ENCODE results near the gene TMED4. TPM values are rescaled to one million over a fixed set of nuclear protein-coding genes. Genes with fewer than 3 reads are reported as not detected.
"Not testable (repeated sequence)": the region's sequence is repeated elsewhere in the genome, so short reads cannot be mapped to it uniquely, and the experiment has no call there.

The TMED4 gene
- total RNA-seq, 1 experiment from 2014 or later = 49.7 TPM

- H3K4me1 Mint-ChIP-seq (ENCODE audit: insufficient read depth, unreplicated experiment) = peaks cover 4% of the 10 kb centered on the region
- DNase-seq (ENCODE audit: unreplicated experiment) = no peak
- no TSS peak for BruUV-seq (replicated peaks)
- no peak for TF ChIP-seq CTCF (IDR thresholded peaks at IDR 0.05; ENCODE audit: unreplicated experiment)
- no peaks in the 10 kb centered on the region for H3K9me3 Mint-ChIP-seq (ENCODE audit: unreplicated experiment)
- ChIA-PET POLR2A (interaction anchor here (1.3 kb wide), 1 partner anchor 147 kb away, joined by 3 read pairs; no protein-coding TSS in a partner anchor), CTCF (interaction anchor here (0.6 kb wide), 1 partner anchor 256 kb away, joined by 4 read pairs; no protein-coding TSS in a partner anchor)
- H3K27me3 Mint-ChIP-seq (ENCODE audit: insufficient read depth, unreplicated experiment) = no peaks in the 10 kb centered on the region
- no peak overlapping the region for H3K27ac Mint-ChIP-seq (ENCODE audit: low read depth, unreplicated experiment)
- no peak overlapping the region for H3K4me3 Mint-ChIP-seq (ENCODE audit: unreplicated experiment)
- H3K36me3 Mint-ChIP-seq (ENCODE audit: insufficient read depth, unreplicated experiment) = peaks cover 7% of the 10 kb centered on the region
- intact Hi-C loops (cut with micrococcal nuclease) = no loop called here
Measured at GRCh38 chr7:44603193-44603592, 21.2 kb upstream of the TMED4 start.

GRCh38 chr7:44602576-44602910 is 20.5 kb upstream of the TMED4 start:
- Mint-ChIP-seq H3K27me3 (ENCODE audit: insufficient read depth, unreplicated experiment) (no peaks in the 10 kb centered on the region), H3K27ac (ENCODE audit: low read depth, unreplicated experiment) (no peak overlapping the region), H3K36me3 (ENCODE audit: insufficient read depth, unreplicated experiment) (peaks cover 7% of the 10 kb centered on the region), H3K9me3 (ENCODE audit: unreplicated experiment) (no peaks in the 10 kb centered on the region), H3K4me1 (ENCODE audit: insufficient read depth, unreplicated experiment) (peaks cover 4% of the 10 kb centered on the region), H3K4me3 (ENCODE audit: unreplicated experiment) (no peak overlapping the region)
- no peak for DNase-seq (ENCODE audit: unreplicated experiment)
- TF ChIP-seq CTCF (IDR thresholded peaks at IDR 0.05; ENCODE audit: unreplicated experiment) = no peak
- intact Hi-C loops (cut with micrococcal nuclease) = no loop called here
- CTCF ChIA-PET = no interaction called here
- POLR2A ChIA-PET = interaction anchor here (0.6 kb wide), 1 partner anchor 144 kb away, joined by 5 read pairs; no protein-coding TSS in a partner anchor
- no TSS peak for BruUV-seq (replicated peaks)

GRCh38 chr7:44599222-44599621 is 17.2 kb upstream of the TMED4 start:
- no peaks in the 10 kb centered on the region for H3K27me3 Mint-ChIP-seq (ENCODE audit: insufficient read depth, unreplicated experiment)
- H3K9me3 Mint-ChIP-seq (ENCODE audit: unreplicated experiment) = no peaks in the 10 kb centered on the region
- H3K36me3 Mint-ChIP-seq (ENCODE audit: insufficient read depth, unreplicated experiment) = no peaks in the 10 kb centered on the region
- POLR2A ChIA-PET = interaction anchor here (0.5 to 1.9 kb wide), 3 partner anchors 17 to 447 kb away, joined by 3 to 7 read pairs (median 3); partner anchors contain the start of gene TMED4
- BruUV-seq (replicated peaks) = no TSS peak
- CTCF ChIA-PET = interaction anchor here (0.9 kb wide), 1 partner anchor 248 kb away, joined by 3 read pairs; no protein-coding TSS in a partner anchor
- H3K4me1 Mint-ChIP-seq (ENCODE audit: insufficient read depth, unreplicated experiment) = no peaks in the 10 kb centered on the region
- no peak overlapping the region for H3K27ac Mint-ChIP-seq (ENCODE audit: low read depth, unreplicated experiment)
- no peak overlapping the region for H3K4me3 Mint-ChIP-seq (ENCODE audit: unreplicated experiment)
- no peak for TF ChIP-seq CTCF (IDR thresholded peaks at IDR 0.05; ENCODE audit: unreplicated experiment)
- DNase-seq (ENCODE audit: unreplicated experiment) = no peak
- intact Hi-C loops (cut with micrococcal nuclease) = no loop called here

GRCh38 chr7:44597181-44597580 is 15.2 kb upstream of the TMED4 start:
- BruUV-seq (replicated peaks); H3K27me3 Mint-ChIP-seq (ENCODE audit: insufficient read depth, unreplicated experiment); H3K27ac Mint-ChIP-seq (ENCODE audit: low read depth, unreplicated experiment); POLR2A ChIA-PET; intact Hi-C loops (cut with micrococcal nuclease); H3K4me1 Mint-ChIP-seq (ENCODE audit: insufficient read depth, unreplicated experiment); H3K9me3 Mint-ChIP-seq (ENCODE audit: unreplicated experiment); CTCF ChIA-PET; H3K4me3 Mint-ChIP-seq (ENCODE audit: unreplicated experiment); DNase-seq (ENCODE audit: unreplicated experiment); H3K36me3 Mint-ChIP-seq (ENCODE audit: insufficient read depth, unreplicated experiment): not testable (repeated sequence)
